Activated CD8-positive, alpha-beta memory T cell treated with anti-CD3 and anti-CD28 coated beads, Interleukin-2, amount 50 U/mL, for 1 hour (primary cell): Measurements from ENCODE around the gene RTL10.

Source experiments
- DNase-seq: peaks from one replicate; pipeline ENCODE4 v3.0.0-alpha.2; 2020; ENCODE audit errors: extremely low read depth

The RTL10 gene

GRCh38 chr22:19808873-19809478 lies 45.7 kb downstream of the RTL10 start:
- DNase-seq = no peak

GRCh38 chr22:19807914-19808872 lies 46.5 kb downstream of the RTL10 start:
- DNase-seq = no peak

DNA sequence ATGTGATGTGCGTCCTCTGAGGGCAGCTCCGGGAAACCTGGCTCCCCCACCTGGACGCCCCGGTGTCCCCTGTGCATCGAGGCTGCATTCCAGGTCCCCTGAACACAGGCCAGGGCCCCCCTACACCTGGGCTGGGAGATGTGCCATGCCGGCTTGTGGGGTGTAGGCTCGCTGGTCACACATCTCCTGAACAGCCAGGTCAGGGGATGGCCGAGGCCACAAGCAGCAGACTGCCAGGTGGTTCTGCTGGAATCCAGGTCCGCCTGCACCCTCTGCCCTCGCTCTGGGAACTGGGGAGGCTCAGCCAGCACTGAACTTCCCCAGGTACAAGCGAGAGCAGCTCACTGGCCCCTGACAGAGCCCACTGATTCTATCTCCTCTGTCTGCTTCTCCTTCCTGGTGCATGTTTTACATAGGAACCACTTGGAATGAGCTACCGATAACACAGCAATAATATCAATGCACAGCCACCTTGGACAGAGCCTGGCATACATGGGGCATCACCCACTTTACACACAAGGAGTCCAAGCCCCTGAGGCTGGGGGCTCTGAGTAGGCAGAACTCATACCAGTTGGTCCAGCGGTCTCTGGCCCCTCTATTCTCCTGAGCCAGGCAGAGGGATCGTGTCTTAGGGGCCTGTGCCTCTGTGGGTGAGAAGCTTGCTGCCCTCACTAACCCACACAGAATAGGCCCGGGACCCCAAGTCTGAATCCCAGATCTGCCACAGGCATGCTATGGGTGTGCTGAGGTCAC lies 47.3 kb downstream of the RTL10 start:
- DNase-seq = no peak

DNA sequence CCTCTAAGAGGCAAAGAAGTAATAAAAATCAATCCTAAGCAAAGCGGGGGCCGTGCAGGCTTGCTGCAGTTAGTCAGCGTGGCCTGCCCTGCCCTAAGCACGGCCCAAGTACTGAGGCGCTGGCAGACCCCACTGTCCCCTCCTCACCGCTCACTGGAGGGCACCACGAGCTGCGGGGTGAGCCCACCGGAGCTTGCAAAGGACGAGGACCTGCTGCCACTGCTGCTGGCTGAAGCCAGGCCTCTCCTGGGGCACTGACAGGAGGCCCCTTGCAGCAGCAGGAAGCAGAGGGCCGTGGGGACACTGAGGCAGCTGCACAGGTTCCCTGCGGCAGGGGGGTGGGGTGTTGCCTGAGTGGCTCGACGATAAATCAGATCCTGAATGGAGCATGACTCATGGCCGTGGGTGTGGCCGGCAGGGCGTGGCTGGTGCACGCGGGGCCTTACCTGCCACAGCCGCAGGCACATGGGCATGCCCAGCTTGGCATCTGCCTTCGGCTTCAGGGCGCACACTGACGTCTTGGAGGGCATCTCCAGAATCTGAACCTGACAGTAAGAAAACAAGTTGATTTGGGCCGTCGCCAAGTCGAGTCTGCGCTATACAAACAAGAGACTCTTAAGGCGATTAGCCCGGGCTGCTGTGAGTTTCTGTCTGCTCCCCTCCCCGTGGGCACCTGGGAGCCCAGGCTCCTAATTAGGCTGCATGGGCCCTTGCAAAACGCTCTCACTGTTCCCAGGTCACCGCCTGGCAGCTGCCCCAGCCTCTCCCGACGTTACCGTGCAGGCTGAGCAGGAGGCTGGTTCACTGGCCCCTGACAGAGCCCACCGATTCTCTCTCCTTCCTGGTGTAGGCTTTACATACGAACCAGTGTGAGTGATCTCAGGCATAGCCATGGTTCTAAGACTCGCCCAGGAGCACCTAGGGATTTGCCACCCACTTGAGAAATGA lies 48.2 kb downstream of the RTL10 start:
- no peak for DNase-seq

- DNase-seq = no peak
Observed at GRCh38 chr22:19805821-19806212, 48.9 kb downstream of the RTL10 start.
